Measurements from ENCODE around the gene KNCN.

Gene KNCN

DNA sequence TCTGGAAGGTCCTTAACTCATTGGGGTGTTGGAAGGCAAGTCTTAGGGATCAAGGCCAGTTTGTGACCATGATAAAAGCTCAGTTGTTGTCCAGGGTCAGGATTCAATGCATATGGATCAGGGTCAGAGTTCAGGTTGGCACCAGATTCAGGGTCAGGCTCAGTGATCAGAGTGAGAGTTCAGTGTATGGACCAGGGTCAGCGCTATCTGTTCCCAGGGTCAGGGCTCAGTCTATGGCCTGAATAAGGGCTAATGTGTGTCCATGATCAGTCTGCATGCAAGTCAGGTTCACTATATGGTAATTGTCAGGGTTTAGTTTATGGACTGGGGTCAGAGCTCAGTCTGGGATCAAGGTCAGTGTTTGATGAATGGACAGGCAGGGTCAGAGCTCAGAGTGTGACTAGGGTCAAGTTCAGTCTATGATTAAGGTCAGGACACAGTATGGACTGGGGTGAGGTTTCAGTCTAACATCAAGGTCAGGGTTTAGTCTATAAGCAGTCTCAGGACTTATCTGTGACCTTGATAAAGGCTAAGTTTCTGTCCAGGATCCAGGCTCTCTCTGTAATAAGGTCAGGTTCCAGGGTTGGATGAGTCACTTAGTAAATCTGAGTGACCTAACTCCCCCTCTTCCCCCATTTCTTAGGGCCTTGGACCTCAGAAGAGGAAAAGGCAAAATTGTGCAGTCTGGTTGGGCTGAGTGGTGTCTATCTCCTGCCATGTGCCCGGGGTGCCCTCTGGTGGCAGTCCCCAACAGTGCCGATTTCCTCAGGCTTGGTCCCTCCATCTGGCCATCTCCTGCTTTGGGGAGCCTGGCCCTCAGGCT is 23.8 kb downstream of the KNCN start:
- H3K4me1 ChIP-seq (ENCODE audit: control insufficient read depth, low read length), result no peaks in the 10 kb centered on the region
- no peaks in the 10 kb centered on the region for H3K9me2 ChIP-seq (replicated peaks; ENCODE audit: control insufficient read depth, low read length)
- no peaks in the 10 kb centered on the region for H3K79me2 ChIP-seq (ENCODE audit: control insufficient read depth, low read length)
- no peaks in the 10 kb centered on the region for H3F3A ChIP-seq (ENCODE audit: control insufficient read depth, insufficient read depth)
- H3K27me3 ChIP-seq (ENCODE audit: control insufficient read depth, low read length), result peaks cover 72% of the 10 kb centered on the region
- H4K20me1 ChIP-seq (ENCODE audit: control insufficient read depth, insufficient read depth, low read depth, low read length), result no peaks in the 10 kb centered on the region
- TF ChIP-seq, protein P1, sequence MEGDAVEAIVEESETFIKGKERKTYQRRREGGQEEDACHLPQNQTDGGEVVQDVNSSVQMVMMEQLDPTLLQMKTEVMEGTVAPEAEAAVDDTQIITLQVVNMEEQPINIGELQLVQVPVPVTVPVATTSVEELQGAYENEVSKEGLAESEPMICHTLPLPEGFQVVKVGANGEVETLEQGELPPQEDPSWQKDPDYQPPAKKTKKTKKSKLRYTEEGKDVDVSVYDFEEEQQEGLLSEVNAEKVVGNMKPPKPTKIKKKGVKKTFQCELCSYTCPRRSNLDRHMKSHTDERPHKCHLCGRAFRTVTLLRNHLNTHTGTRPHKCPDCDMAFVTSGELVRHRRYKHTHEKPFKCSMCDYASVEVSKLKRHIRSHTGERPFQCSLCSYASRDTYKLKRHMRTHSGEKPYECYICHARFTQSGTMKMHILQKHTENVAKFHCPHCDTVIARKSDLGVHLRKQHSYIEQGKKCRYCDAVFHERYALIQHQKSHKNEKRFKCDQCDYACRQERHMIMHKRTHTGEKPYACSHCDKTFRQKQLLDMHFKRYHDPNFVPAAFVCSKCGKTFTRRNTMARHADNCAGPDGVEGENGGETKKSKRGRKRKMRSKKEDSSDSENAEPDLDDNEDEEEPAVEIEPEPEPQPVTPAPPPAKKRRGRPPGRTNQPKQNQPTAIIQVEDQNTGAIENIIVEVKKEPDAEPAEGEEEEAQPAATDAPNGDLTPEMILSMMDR (IDR thresholded peaks at IDR 0.05; ENCODE audit: low read depth, low read length, poor library complexity, severe bottlenecking), result peak; percentile 92
- no peak for TF ChIP-seq EZH2phosphoT487 (IDR thresholded peaks at IDR 0.05; ENCODE audit: borderline replicate concordance, low read length)
- no peaks in the 10 kb centered on the region for H3K36me3 ChIP-seq (ENCODE audit: control insufficient read depth, low read length)
- H3K4me3 ChIP-seq (ENCODE audit: low read length), result no peak overlapping the region
- no peak overlapping the region for H3K27ac ChIP-seq (ENCODE audit: low read depth, low read length)
- H3K4me2 ChIP-seq (ENCODE audit: low read length), result no peak overlapping the region
- no peaks in the 10 kb centered on the region for H3K9me3 ChIP-seq (ENCODE audit: control insufficient read depth, insufficient read depth, low read length)

DNA sequence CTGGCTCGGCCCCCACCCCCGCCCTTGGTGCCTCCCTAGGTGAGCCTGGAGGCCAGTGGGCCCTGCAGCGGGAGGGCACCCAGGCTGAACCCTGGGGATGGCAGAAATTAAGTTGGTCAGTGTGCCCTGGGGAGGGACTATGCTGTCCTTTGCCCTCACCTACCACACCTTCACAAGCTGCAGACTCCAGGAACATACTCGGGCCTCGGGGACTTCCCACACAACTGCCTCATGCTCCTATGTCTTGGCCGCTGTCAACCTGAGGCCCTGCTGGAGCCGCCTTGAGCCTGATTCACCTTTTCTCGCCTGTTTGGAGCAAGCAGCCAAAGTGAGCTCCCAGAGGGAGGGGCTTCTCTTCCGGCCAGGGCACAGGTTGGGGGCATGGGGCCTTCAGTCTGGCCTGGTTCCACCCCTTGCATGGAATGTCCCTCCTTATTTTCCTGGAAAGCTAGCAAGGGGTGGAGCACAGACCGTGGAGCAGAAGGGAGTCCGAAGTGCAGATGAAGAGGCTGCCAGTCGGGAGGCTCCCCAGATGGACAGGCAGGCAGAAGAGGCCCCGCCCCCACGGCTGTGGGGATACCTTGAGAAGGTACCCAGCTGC is 24.7 kb downstream of the KNCN start:
- Histone ChIP-seq H3K4me1 (ENCODE audit: control insufficient read depth, low read length) (no peaks in the 10 kb centered on the region), H3K27ac (ENCODE audit: low read depth, low read length) (no peak overlapping the region), H3K27me3 (ENCODE audit: control insufficient read depth, low read length) (peaks cover 72% of the 10 kb centered on the region), H3K9me2 (replicated peaks; ENCODE audit: control insufficient read depth, low read length) (no peaks in the 10 kb centered on the region), H3F3A (ENCODE audit: control insufficient read depth, insufficient read depth) (no peaks in the 10 kb centered on the region), H3K79me2 (ENCODE audit: control insufficient read depth, low read length) (no peaks in the 10 kb centered on the region), H3K4me3 (ENCODE audit: low read length) (no peak overlapping the region), H3K36me3 (ENCODE audit: control insufficient read depth, low read length) (no peaks in the 10 kb centered on the region), H3K4me2 (ENCODE audit: low read length) (no peak overlapping the region), H4K20me1 (ENCODE audit: control insufficient read depth, insufficient read depth, low read depth, low read length) (no peaks in the 10 kb centered on the region), H3K9me3 (ENCODE audit: control insufficient read depth, insufficient read depth, low read length) (no peaks in the 10 kb centered on the region)
- no peak for TF ChIP-seq EZH2phosphoT487 (IDR thresholded peaks at IDR 0.05; ENCODE audit: borderline replicate concordance, low read length)
- TF ChIP-seq, protein P1 (IDR thresholded peaks at IDR 0.05; ENCODE audit: low read depth, low read length, poor library complexity, severe bottlenecking), result no peak

DNA sequence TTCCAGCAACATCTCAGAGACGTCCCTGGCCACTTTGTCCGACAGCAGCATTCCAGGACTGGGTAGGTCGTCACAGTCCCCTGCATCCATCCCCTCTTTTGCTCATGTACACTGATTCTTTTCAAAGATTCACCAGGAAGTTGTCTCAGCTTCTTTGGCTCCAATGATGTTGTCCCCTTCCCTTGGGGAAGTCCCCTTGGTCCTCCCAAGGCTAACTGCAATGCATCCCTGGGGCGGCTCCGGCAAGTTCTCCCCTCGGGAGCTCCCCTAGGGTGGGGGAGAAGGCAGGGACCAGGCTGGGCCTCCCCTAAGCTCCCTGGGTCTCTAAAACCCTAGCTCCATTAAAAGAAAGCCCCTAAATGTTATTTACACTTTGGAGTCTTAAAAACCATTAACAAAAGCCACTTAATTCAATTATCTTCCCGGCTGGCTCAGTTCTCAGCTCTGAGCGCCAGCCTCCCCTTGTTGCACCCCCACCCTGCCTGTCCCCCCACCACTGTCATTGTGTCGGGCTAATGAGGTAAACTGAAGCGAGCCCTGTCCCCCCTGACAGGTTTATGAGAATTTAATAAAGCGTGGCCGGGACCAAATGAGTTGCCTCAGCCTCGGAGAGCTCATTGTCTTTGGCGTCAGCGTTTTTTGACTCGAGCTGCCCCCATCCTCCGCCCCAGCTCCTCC is 25.3 kb downstream of the KNCN start:
- no peak overlapping the region for H3K4me2 ChIP-seq (ENCODE audit: low read length)
- no peaks in the 10 kb centered on the region for H3K36me3 ChIP-seq (ENCODE audit: control insufficient read depth, low read length)
- no peaks in the 10 kb centered on the region for H3K9me3 ChIP-seq (ENCODE audit: control insufficient read depth, insufficient read depth, low read length)
- TF ChIP-seq, protein P1 (IDR thresholded peaks at IDR 0.05; ENCODE audit: low read depth, low read length, poor library complexity, severe bottlenecking), result no peak
- no peak for TF ChIP-seq EZH2phosphoT487 (IDR thresholded peaks at IDR 0.05; ENCODE audit: borderline replicate concordance, low read length)
- no peaks in the 10 kb centered on the region for H3K79me2 ChIP-seq (ENCODE audit: control insufficient read depth, low read length)
- no peaks in the 10 kb centered on the region for H3F3A ChIP-seq (ENCODE audit: control insufficient read depth, insufficient read depth)
- no peaks in the 10 kb centered on the region for H4K20me1 ChIP-seq (ENCODE audit: control insufficient read depth, insufficient read depth, low read depth, low read length)
- no peak overlapping the region for H3K27ac ChIP-seq (ENCODE audit: low read depth, low read length)
- no peaks in the 10 kb centered on the region for H3K9me2 ChIP-seq (replicated peaks; ENCODE audit: control insufficient read depth, low read length)
- H3K27me3 ChIP-seq (ENCODE audit: control insufficient read depth, low read length), result peaks cover 69% of the 10 kb centered on the region
- no peaks in the 10 kb centered on the region for H3K4me1 ChIP-seq (ENCODE audit: control insufficient read depth, low read length)
- H3K4me3 ChIP-seq (ENCODE audit: low read length), result no peak overlapping the region
